GM19372 (cell line): ENCODE results near the gene TOR4A.

Source experiments
- ATAC-seq: cut with Tn5 transposase; IDR thresholded peaks from one replicate; pipeline ENCODE4 v1.9.1; 2021; ENCODE audit warnings: mild to moderate bottlenecking, low read depth, moderate library complexity; ENCODE audit not compliant: unreplicated experiment

The TOR4A gene

GRCh38 chr9:137269231-137269772 lies 8.2 kb upstream of the TOR4A start:
- ATAC-seq = no peak

DNA sequence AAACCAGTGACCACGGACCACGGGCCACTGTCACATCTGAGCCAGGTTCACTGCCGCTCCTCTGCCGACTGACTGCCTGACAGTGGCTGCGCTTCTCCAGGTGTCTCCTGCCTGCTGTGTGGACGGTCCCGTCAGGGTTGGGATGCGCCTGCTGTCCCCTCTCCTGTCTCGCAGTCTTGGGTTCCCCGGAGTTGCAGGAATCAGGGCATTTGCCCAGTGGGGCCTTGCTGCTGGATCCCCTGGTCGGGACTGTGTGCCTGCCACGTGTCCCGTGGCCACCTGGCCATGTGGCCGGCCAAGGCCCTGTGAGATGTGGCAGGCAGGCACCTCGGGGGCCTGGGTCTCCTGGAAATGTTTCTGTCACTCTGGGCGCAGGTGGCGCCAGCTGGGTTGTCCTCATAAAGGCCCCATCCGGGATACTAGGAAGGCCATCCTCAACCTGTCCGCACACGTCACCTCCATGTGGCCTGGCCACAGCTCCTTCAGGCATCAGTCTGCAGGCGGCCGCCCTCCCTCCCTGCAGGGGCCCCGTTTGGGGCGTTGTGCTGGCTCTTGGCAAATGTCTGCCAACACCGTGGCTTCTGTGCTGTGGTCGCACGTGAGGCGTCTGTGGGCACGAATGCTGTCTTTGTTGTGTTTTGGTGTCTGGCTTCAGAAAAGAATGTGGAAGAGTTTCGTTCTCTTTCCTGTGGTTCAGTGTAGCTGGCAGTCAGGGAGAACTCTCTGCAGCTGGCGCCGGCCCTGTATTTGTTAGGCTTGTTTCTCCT lies 6.4 kb upstream of the TOR4A start:
- no peak for ATAC-seq

- ATAC-seq = no peak
These were observed 5.8 kb upstream of the TOR4A start for GRCh38 chr9:137271696-137272076.

- no peak for ATAC-seq
These were observed 5.1 kb upstream of the TOR4A start for GRCh38 chr9:137272241-137273094.

- ATAC-seq = no peak
These were observed 4.4 kb upstream of the TOR4A start for GRCh38 chr9:137273095-137273490.

GRCh38 chr9:137273611-137274320 lies 3.8 kb upstream of the TOR4A start:
- no peak for ATAC-seq

DNA sequence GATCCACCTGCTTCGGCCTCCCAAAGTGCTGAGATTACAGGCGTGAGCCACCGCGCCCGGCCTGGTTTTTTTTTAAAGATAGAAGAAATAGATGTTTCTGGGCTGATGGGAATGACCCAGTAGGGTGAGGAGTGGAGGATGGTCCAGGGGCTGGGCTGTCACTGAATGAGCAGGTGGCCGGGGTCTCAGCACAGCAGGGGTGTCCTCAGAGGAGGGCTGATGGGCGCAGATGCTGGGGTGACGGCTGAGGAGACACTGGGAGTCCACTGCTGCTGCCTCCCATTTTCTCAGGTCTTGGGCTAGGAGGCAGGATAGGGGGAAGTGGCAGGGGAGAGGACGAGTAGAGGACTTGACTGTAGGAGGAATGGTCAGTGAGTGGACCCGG lies 2.3 kb upstream of the TOR4A start:
- ATAC-seq = no peak

- no peak for ATAC-seq
These were observed 1.7 kb upstream of the TOR4A start for GRCh38 chr9:137275588-137276472.

GRCh38 chr9:137276473-137277328 lies 825 bp upstream of the TOR4A start:
- no peak for ATAC-seq

GRCh38 chr9:137278061-137278701 lies 655 bp downstream of the TOR4A start:
- no peak for ATAC-seq

DNA sequence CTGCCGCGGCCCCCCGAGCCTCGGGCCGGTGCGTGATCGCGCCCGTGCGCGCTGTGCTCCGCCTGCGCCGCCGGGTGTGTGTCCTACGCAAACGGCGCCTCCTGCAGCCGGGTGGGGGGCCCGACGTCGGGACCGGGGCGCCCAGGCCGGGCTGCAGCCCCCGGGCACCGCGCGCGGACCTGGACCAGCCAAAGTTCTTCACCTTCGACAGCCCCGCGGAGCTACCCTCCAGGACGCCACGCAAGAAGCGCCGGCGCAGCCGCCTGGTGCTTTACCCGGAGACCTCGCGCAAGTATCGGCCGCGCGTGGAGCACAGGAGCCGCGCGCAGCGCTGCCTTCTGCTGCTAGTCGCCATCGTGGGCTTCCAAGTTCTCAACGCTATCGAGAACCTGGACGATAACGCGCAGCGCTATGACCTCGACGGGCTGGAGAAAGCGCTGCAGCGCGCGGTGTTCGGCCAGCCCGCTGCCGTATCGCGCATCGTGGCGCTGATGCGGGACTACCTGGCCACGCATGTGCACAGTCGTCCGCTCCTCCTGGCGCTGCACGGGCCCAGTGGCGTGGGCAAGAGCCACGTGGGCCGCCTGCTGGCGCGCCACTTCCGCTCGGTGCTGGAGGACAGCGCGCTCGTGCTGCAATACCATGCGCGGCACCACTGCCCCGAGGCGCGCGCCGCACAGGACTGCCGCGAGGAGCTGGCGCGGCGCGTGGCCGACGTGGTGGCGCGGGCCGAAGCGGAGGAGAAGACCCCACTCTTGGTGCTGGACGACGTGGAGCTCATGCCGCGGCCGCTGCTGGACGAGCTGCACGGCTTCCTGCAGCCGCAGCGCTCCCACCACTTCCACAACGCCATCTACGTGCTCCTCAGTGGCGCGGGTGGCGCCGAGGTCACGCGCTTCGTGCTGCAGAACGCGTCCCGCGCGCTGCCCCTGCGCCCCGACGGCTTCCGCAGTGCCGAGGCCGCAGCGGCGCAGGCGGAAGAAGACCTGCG lies 1.5 kb downstream of the TOR4A start:
- no peak for ATAC-seq

DNA sequence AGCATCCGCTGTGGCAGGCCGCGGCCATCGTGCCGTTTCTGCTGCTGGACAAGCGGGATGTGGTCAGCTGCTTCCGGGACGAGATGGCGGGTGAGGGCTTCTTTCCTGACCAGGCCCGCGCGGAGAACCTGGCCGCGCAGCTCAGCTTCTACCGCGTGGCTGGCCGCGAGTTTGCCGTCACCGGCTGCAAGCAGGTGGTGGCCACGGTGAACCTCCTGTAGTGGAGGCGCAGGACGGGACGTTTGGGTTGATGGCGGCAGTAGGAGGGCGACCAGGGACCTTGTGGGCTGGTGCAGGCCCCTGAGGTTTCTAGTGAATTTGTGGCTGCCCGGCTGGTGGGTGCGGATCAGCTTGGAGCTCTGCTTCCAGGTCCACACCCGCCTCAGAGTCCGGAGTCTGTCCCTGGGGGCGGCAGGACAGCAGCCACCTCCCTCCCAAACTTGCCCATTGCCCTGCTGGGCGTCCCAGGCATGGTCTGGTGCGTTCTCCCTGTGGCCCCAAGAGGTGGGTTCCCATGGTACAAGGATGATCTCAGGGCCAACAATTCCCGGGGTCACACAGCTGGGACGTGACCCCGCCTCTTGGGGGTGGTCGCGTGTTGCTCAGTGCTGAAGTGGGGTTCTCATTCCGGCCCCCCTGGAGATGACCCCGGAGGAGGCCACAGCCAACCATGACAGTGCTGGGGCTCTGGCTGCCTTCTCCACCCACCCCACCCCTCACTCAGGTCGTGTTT lies 2.4 kb downstream of the TOR4A start:
- ATAC-seq = no peak

DNA sequence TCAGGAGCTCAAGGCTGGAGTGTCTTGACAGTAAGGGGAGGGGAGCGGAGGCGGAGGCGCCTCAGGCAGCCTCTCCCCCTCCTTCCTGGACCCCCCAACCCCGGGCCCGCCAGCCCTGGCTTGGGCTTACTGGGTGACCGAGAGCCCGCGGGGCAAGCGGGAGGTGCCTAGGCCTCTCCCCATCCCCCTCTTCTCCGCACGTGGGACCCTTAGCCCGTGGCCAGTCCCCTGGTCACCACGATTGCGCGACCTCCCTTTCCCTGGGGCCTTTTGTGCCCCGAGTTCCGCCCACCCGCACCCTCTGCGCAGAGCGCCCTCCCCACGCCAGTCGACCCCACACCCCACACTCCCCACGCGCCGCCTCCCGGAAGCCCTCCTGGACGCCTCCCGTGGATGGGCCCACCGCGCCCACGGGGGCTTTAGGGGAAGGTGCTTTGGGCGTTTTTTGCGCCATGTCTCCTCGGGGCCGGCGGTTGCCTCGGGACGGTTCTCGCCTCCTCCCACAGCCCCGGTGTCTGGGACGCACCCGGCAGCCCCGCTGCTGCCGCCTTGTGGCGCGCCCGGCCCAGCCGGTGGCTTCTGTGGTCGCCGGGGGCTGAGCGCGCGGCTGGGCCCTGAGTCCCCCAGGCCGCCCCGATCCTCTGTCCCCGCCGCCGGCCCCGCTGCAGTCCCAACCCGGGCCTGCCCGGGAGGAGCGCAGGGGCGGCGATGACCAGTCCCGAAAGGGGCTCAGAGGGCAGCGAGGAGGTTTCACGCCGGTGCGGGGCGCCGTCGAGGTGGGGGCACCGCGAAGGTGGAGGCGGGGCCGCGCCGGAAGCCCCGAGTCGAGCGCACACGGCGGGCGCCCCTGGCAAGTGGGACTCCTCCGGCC lies 3.2 kb downstream of the TOR4A start:
- ATAC-seq = no peak

GRCh38 chr9:137281345-137282116 lies 4.0 kb downstream of the TOR4A start:
- ATAC-seq = no peak

DNA sequence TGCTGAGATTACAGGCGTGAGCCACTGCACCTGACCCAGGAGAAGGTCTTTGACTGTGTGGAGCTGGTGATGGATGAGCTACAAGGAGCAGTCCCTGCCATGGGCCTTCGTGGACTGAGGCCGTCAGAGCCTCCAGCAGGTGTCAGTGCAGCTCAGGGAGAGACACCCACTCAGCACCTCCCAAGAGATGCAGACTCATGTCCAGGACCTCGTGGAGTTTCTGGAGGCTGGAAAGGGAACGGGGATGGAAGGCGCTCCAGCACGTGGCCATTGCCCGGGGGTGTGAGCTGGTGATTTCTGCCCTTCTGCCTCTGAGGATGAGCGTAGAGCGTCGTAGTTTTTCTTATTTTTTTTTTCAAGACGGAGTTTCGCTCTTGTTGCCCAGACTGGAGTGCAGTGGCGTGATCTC lies 9.5 kb downstream of the TOR4A start:
- ATAC-seq = no peak
